GM19035 (cell line): ENCODE results near the gene NPAS4.
A peak's percentile ranks its signal among the peaks of the same experiment; 100 is the strongest.
"Not testable (repeated sequence)": the region's sequence is repeated elsewhere in the genome, so short reads cannot be mapped to it uniquely, and the experiment has no call there.

Experiments
- ATAC-seq: cut with Tn5 transposase; IDR thresholded peaks from one replicate; pipeline ENCODE4 v1.9.1; 2021; ENCODE audit not compliant: unreplicated experiment

The NPAS4 gene

GRCh38 chr11:66417000-66417399 lies 3.8 kb upstream of the NPAS4 start:
- ATAC-seq: no peak

- no peak for ATAC-seq
These were observed 2.5 kb upstream of the NPAS4 start for GRCh38 chr11:66418168-66418985.

- no peak for ATAC-seq
These were observed 1.9 kb upstream of the NPAS4 start for GRCh38 chr11:66418986-66419308.

GRCh38 chr11:66419825-66420224 lies 1.0 kb upstream of the NPAS4 start:
- no peak for ATAC-seq

- ATAC-seq: peak; percentile 62
These were observed 814 bp downstream of the NPAS4 start for GRCh38 chr11:66421492-66422205.

GRCh38 chr11:66426314-66426713 lies 5.5 kb downstream of the NPAS4 start:
- no peak for ATAC-seq

GRCh38 chr11:66428933-66429332 lies 8.1 kb downstream of the NPAS4 start:
- no peak for ATAC-seq

GRCh38 chr11:66429983-66430602 lies 9.3 kb downstream of the NPAS4 start:
- ATAC-seq: no peak

GRCh38 chr11:66431287-66431686 lies 10.5 kb downstream of the NPAS4 start:
- ATAC-seq: not testable (repeated sequence)

GRCh38 chr11:66431871-66432329 lies 11.1 kb downstream of the NPAS4 start:
- ATAC-seq: not testable (repeated sequence)

GRCh38 chr11:66432597-66432996 lies 11.8 kb downstream of the NPAS4 start:
- no peak for ATAC-seq

GRCh38 chr11:66437979-66438503 lies 17.2 kb downstream of the NPAS4 start:
- ATAC-seq: no peak

- peak; percentile 93 for ATAC-seq
These were observed 17.9 kb downstream of the NPAS4 start, which contains the start of gene MRPL11 for GRCh38 chr11:66438504-66439466. Gene MRPL11 (minus strand): TSS chr11:66438848. CDS start chr11:66438754, 94 bp downstream.

- not testable (repeated sequence) for ATAC-seq
These were observed 19.5 kb downstream of the NPAS4 start for GRCh38 chr11:66440101-66440939.

- not testable (repeated sequence) for ATAC-seq
These were observed 20.1 kb downstream of the NPAS4 start for GRCh38 chr11:66440940-66441282.

- ATAC-seq: no peak
These were observed 22.8 kb downstream of the NPAS4 start for GRCh38 chr11:66443602-66444001.

GRCh38 chr11:66447012-66447411 lies 26.2 kb downstream of the NPAS4 start:
- no peak for ATAC-seq

- ATAC-seq: no peak
These were observed 27.7 kb downstream of the NPAS4 start for GRCh38 chr11:66448523-66448922.

- ATAC-seq: no peak
These were observed 29.7 kb downstream of the NPAS4 start for GRCh38 chr11:66450560-66450959.

- ATAC-seq: no peak
These were observed 30.8 kb downstream of the NPAS4 start for GRCh38 chr11:66451663-66452062.
